H9 (cell line): ENCODE data around the gene FHOD3. TPM values are rescaled to one million over a fixed set of nuclear protein-coding genes. Genes with fewer than 3 reads are reported as not detected.

Source experiments
- DNase-seq: peaks from one replicate; pipeline ENCODE4 v3.0.0-alpha.2; 2017
- H2AFZ ChIP-seq: one replicate; pipeline ENCODE4 v1.6.1; 2013; ENCODE audit warnings: mild to moderate bottlenecking, low read length, control low read depth, moderate library complexity
- H2AK5ac ChIP-seq: 2 replicates; pipeline ENCODE4 v1.6.1; 2013; ENCODE audit warnings: low read length, control low read depth, mixed read lengths; ENCODE audit not compliant: insufficient read length
- H2BK120ac ChIP-seq: one replicate; pipeline ENCODE4 v1.6.1; 2013; ENCODE audit warnings: low read depth, mild to moderate bottlenecking, low read length, control low read depth, inconsistent platforms; ENCODE audit not compliant: poor library complexity, severe bottlenecking
- H2BK12ac ChIP-seq: 2 replicates; pipeline ENCODE4 v1.6.1; 2013; ENCODE audit warnings: low read length, control low read depth, mixed read lengths, low read depth; ENCODE audit not compliant: insufficient read length
- H2BK15ac ChIP-seq: 2 replicates; pipeline ENCODE4 v1.6.1; 2013; ENCODE audit warnings: low read depth, low read length, control low read depth
- H2BK20ac ChIP-seq: one replicate; pipeline ENCODE4 v1.6.1; 2013; ENCODE audit warnings: low read depth, mild to moderate bottlenecking, low read length, control low read depth, inconsistent platforms; ENCODE audit not compliant: poor library complexity, severe bottlenecking
- H2BK5ac ChIP-seq: 2 replicates; pipeline ENCODE4 v1.6.1; 2013; ENCODE audit warnings: low read length, control low read depth, mixed read lengths; ENCODE audit not compliant: insufficient read length
- H3K14ac ChIP-seq: 2 replicates; pipeline ENCODE4 v1.6.1; 2013; ENCODE audit warnings: low read length, control low read depth; ENCODE audit not compliant: insufficient read depth
- H3K18ac ChIP-seq: 2 replicates; pipeline ENCODE4 v1.6.1; 2013; ENCODE audit warnings: low read depth, mild to moderate bottlenecking, mixed read lengths, low read length, control low read depth; ENCODE audit not compliant: insufficient read length
- H3K23ac ChIP-seq: 2 replicates; pipeline ENCODE4 v1.6.1; 2013; ENCODE audit warnings: low read length, control low read depth, mixed read lengths, low read depth; ENCODE audit not compliant: insufficient read length
- H3K23me2 ChIP-seq: 2 replicates; pipeline ENCODE4 v1.6.1; 2013; ENCODE audit warnings: low read depth, mild to moderate bottlenecking, mixed read lengths, low read length, control low read depth; ENCODE audit not compliant: insufficient read length, poor library complexity, severe bottlenecking
- H3K27ac ChIP-seq: 2 replicates; pipeline ENCODE4 v1.5.1; 2013; ENCODE audit warnings: low read length, control low read depth, mixed read lengths, low read depth; ENCODE audit not compliant: insufficient read length
- H3K27me3 ChIP-seq: 2 replicates; pipeline ENCODE4 v1.6.1; 2013; ENCODE audit warnings: low read length, control low read depth, inconsistent platforms; ENCODE audit not compliant: insufficient read depth
- H3K4ac ChIP-seq: 2 replicates; pipeline ENCODE4 v1.6.1; 2013; ENCODE audit warnings: low read depth, mild to moderate bottlenecking, control low read depth, inconsistent platforms, low read length, moderate library complexity
- H3K4me1 ChIP-seq: 2 replicates; pipeline ENCODE4 v1.6.1; 2013; ENCODE audit warnings: low read length, control low read depth, inconsistent platforms; ENCODE audit not compliant: insufficient read depth
- H3K4me2 ChIP-seq: 2 replicates; pipeline ENCODE4 v1.6.1; 2013; ENCODE audit warnings: low read length, control low read depth, mixed read lengths; ENCODE audit not compliant: insufficient read length, insufficient read depth
- H3K56ac ChIP-seq: 2 replicates; pipeline ENCODE4 v1.6.1; 2013; ENCODE audit warnings: low read depth, mild to moderate bottlenecking, mixed read lengths, low read length, control low read depth; ENCODE audit not compliant: insufficient read length
- H3K79me1 ChIP-seq: 2 replicates; pipeline ENCODE4 v1.6.1; 2013; ENCODE audit warnings: low read depth, mild to moderate bottlenecking, moderate library complexity, low read length, control low read depth, inconsistent platforms; ENCODE audit not compliant: insufficient read depth, poor library complexity, severe bottlenecking
- H3K79me2 ChIP-seq: 2 replicates; pipeline ENCODE4 v1.6.1; 2013; ENCODE audit warnings: low read length, control low read depth, inconsistent platforms; ENCODE audit not compliant: insufficient read depth
- H3K9ac ChIP-seq: 2 replicates; pipeline ENCODE4 v1.6.1; 2013; ENCODE audit warnings: low read length, control low read depth, mixed read lengths; ENCODE audit not compliant: insufficient read length; ENCODE audit errors: extremely low read depth
- H3K9me3 ChIP-seq: one replicate; pipeline ENCODE4 v1.6.1; 2013; ENCODE audit warnings: low read depth, low read length, inconsistent platforms; ENCODE audit not compliant: control insufficient read depth
- H3T11ph ChIP-seq: one replicate; pipeline ENCODE4 v1.6.1; 2013; ENCODE audit warnings: mild to moderate bottlenecking, low read length, control low read depth, inconsistent platforms
- H4K20me1 ChIP-seq: one replicate; pipeline ENCODE4 v1.6.1; 2013; ENCODE audit not compliant: control insufficient read depth, insufficient read length, insufficient read depth
- H4K5ac ChIP-seq: 2 replicates; pipeline ENCODE4 v1.6.1; 2013; ENCODE audit warnings: low read depth, mild to moderate bottlenecking, mixed read lengths, low read length, control low read depth; ENCODE audit not compliant: insufficient read length
- H4K8ac ChIP-seq: replicated peaks from 2 replicates; pipeline ENCODE4 v1.6.1; 2013; ENCODE audit warnings: low read length, control low read depth, mixed read lengths, low read depth; ENCODE audit not compliant: insufficient read length
- H4K91ac ChIP-seq: 2 replicates; pipeline ENCODE4 v1.6.1; 2013; ENCODE audit warnings: low read depth, mild to moderate bottlenecking, moderate library complexity, mixed read lengths, low read length, control low read depth; ENCODE audit not compliant: insufficient read length
- H3K27ac Mint-ChIP-seq, 3 experiments: 2 replicates in 2 of 3; 3 replicates in 1 of 3; pipeline ENCODE4 v1.8.0; 2020 to 2021; ENCODE audit warnings: mixed read lengths in 3 of 3, mild to moderate bottlenecking in 1 of 3, moderate library complexity in 1 of 3
- H3K27me3 Mint-ChIP-seq: 2 replicates; pipeline ENCODE4 v1.8.0; 2021; ENCODE audit warnings: low read depth, mild to moderate bottlenecking, moderate library complexity, mixed read lengths
- H3K36me3 Mint-ChIP-seq, 3 experiments: 2 replicates in 2 of 3; 3 replicates in 1 of 3; pipeline ENCODE4 v1.8.0; 2020 to 2021; ENCODE audit warnings: low read depth in 3 of 3, mixed read lengths in 3 of 3; ENCODE audit not compliant: insufficient read depth in 1 of 3
- H3K4me1 Mint-ChIP-seq, 2 experiments: 2 replicates each; pipeline ENCODE4 v1.8.0; 2020; ENCODE audit warnings: mixed read lengths in 2 of 2
- H3K4me3 Mint-ChIP-seq, 2 experiments: 2 replicates in 1 of 2; 3 replicates in 1 of 2; pipeline ENCODE4 v1.8.0; 2020 to 2021; ENCODE audit warnings: mild to moderate bottlenecking in 2 of 2, mixed read lengths in 2 of 2, moderate library complexity in 1 of 2
- H3K9me3 Mint-ChIP-seq, 2 experiments: 2 replicates in 1 of 2; 3 replicates in 1 of 2; pipeline ENCODE4 v1.8.0; 2020; ENCODE audit warnings: mild to moderate bottlenecking in 2 of 2, mixed read lengths in 2 of 2, moderate library complexity in 1 of 2
- CTCF ChIP-seq: fragments of 200-600 bp; sonication (generic); conservative IDR thresholded peaks from 3 replicates; pipeline ENCODE4 v1.8.0; 2021; ENCODE audit warnings: antibody characterized with exemption, mild to moderate bottlenecking
- WGBS: extraction: QIAGEN DNeasy Blood & Tissue Kit; methylation state at CpG from one replicate; pipeline ENCODE4 v1.1.7; 2013; ENCODE audit warnings: missing lambda C conversion rate, low lambda C conversion rate, mixed read lengths; ENCODE audit not compliant: insufficient read length; ENCODE audit errors: extremely low coverage; 5-methylcytosine and 5-hydroxymethylcytosine counted together
- total RNA-seq: library from RNA; stranded (reverse); gene quantifications from 2 replicates; pipeline ENCODE4 v1.2.1, GENCODE V29; 2021

FHOD3 gene
- total RNA-seq, 1 experiment from 2014 or later = 8.0 TPM

GRCh38 chr18:36708366-36708765 lies 410.9 kb downstream of the FHOD3 start:
- Mint-ChIP-seq H3K9me3 (no peaks in the 10 kb centered on the region), H3K4me3 (no peak overlapping the region), H3K27ac (no peak overlapping the region), H3K27me3 (0 out of 2 replicates have a peak, but pooled peaks cover 3% of the 10 kb centered on the region), H3K36me3 (peaks cover 0 to 4% (median 0%) of the 10 kb centered on the region in 3 experiments; a peak in 1 of 7 replicates), H3K4me1 (peaks cover 2 to 3% of the 10 kb centered on the region in 2 experiments; a peak in 2 of 4 replicates)
- no peak overlapping the region for H3K4me2 ChIP-seq
- H3K79me1 ChIP-seq = no peaks in the 10 kb centered on the region
- DNase-seq = no peak
- H4K8ac ChIP-seq = no peak overlapping the region
- H4K20me1 ChIP-seq = no peaks in the 10 kb centered on the region
- no peak overlapping the region for H2BK12ac ChIP-seq
- no peaks in the 10 kb centered on the region for H3K4me1 ChIP-seq
- no peaks in the 10 kb centered on the region for H3K79me2 ChIP-seq
- no peak overlapping the region for H2BK120ac ChIP-seq
- H3K27ac ChIP-seq = no peak overlapping the region
- no peak for TF ChIP-seq CTCF
- H3T11ph ChIP-seq = no peak overlapping the region
- H4K91ac ChIP-seq = no peak overlapping the region
- no peak overlapping the region for H3K9ac ChIP-seq
- H2AK5ac ChIP-seq = no peak overlapping the region
- H2BK20ac ChIP-seq = no peak overlapping the region
- H3K23me2 ChIP-seq = no peaks in the 10 kb centered on the region
- no peak overlapping the region for H2AFZ ChIP-seq
- H3K14ac ChIP-seq = no peak overlapping the region
- no peak overlapping the region for H3K56ac ChIP-seq
- no peak overlapping the region for H3K23ac ChIP-seq
- H3K27me3 ChIP-seq = no peaks in the 10 kb centered on the region
- H4K5ac ChIP-seq = no peak overlapping the region
- no peaks in the 10 kb centered on the region for H3K9me3 ChIP-seq
- H3K18ac ChIP-seq = no peak overlapping the region
- no peak overlapping the region for H2BK15ac ChIP-seq
- WGBS = no CpG with 5 or more reads among the region's 4 CpGs
- no peak overlapping the region for H3K4ac ChIP-seq
- no peak overlapping the region for H2BK5ac ChIP-seq
